Colon (tissue), 2 donors: ENCODE results near the gene CARD8.
"Not testable (repeated sequence)": the region's sequence is repeated elsewhere in the genome, so short reads cannot be mapped to it uniquely, and the experiment has no call there.

ENCODE experiments used
- FAIRE-seq: peaks from 2 replicates; lab custom pipeline; 2012; peaks lifted over from hg19 to GRCh38; lab: Jason Lieb, UNC
- donor health status: control.
- donor health status: control.

The CARD8 gene, protein sequence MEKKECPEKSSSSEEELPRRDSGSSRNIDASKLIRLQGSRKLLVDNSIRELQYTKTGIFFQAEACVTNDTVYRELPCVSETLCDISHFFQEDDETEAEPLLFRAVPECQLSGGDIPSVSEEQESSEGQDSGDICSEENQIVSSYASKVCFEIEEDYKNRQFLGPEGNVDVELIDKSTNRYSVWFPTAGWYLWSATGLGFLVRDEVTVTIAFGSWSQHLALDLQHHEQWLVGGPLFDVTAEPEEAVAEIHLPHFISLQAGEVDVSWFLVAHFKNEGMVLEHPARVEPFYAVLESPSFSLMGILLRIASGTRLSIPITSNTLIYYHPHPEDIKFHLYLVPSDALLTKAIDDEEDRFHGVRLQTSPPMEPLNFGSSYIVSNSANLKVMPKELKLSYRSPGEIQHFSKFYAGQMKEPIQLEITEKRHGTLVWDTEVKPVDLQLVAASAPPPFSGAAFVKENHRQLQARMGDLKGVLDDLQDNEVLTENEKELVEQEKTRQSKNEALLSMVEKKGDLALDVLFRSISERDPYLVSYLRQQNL

DNA sequence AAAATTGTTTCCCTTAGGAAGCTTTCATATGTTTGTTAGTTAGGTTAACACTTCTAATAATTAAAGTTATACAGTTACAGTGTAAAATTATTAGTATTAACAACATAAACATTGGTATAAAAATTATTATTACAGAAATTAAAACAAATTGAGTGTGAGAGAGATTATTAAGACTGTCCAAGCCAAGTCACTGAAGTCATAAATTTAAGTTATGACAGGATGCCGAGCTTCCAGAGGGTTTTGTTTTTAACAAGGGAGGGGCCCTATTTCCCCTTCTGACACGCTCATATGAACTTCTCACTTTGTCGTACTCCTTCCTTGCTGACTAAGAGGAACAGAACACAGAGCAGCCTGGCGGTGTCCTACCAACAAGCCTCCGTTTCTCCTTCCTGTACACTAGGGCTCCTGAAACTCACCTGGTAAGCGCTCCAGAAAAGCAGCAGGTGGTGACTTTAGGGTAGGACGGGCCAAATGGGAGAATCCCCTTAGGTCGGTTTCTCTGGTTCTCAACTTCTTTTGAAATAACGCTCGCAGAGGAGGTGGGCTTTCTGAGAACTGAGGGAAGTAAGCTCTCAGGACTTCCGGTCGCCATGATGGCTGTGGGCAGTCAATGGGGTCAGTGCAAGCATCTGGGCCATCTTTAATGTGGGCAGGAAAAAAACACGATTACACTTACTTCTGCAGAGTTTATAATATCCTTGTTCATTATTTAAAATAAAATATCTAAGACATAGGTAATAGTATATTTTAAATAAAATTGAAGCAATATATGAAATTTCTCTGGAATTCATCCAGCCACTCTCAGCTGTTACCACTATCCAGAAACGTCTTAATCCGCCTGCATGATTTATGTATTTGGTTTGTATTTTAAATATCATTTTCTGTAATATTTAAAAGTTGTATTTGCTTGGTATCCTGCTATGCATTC is at the start of gene CARD8:
TSS of gene CARD8 (minus strand) at position 537 of the 928 bp plus-strand sequence. CDS start 14,892 bp downstream, outside the sequence.
- FAIRE-seq: no peak

DNA sequence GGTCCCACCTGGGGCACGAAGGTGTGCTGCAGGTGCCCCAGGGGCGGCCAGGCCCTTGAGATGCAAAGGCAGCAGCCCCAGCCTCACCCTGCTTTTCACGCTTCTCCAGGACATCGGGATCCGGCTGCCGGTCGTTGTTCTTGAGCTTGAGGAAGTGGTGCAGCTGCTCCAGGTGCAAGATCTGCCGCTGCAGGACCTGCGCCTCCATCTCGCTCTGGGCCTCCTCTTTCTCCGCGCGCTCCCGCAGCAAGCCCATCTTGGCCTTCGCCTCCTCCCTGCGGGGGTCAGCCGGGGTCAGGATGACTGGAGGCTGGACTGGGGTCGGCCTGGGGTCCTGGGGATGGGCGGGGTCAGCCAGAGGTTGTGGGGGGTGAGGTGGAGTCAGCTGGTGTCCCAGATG is 48.2 kb upstream of the CARD8 start:
- no peak for FAIRE-seq

DNA sequence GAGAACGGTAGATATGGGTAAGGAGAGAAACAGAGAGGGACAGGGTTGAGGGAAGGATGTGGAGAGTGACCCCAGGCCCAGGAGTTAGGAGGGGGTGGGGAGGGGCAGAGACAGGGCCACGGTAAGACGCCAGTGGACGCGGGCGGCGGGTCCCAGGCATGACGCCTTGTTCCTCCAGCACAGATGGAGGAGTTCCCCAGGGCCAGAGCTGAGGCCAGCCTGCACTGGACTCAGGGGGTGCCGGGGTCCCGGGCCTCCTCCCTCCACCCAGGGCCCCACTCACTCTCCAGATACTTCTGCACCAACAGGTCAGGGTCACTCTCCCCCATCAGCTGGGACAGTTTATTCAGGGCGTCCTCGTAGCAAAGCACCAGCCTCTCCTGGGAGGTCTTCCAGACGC is 47.7 kb upstream of the CARD8 start:
- no peak for FAIRE-seq

DNA sequence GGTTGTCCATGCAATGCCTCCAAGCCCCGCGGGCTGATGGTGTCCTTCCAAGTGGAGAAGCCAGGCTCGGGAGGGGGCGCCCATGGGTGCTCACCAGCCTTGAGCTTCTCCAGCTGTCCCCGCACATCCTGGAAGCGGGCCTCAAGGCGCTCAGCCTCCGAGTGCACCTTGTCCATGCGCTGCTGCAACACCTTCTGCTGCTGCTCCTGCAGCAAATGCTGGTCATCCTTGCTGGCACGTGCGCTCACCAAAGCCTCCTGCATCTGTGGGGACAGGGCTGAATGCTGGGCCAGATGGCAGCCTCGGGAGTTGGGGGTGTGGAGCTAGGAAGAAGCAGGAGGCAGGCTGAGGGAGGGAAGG is 46.9 kb upstream of the CARD8 start:
- FAIRE-seq: no peak

DNA sequence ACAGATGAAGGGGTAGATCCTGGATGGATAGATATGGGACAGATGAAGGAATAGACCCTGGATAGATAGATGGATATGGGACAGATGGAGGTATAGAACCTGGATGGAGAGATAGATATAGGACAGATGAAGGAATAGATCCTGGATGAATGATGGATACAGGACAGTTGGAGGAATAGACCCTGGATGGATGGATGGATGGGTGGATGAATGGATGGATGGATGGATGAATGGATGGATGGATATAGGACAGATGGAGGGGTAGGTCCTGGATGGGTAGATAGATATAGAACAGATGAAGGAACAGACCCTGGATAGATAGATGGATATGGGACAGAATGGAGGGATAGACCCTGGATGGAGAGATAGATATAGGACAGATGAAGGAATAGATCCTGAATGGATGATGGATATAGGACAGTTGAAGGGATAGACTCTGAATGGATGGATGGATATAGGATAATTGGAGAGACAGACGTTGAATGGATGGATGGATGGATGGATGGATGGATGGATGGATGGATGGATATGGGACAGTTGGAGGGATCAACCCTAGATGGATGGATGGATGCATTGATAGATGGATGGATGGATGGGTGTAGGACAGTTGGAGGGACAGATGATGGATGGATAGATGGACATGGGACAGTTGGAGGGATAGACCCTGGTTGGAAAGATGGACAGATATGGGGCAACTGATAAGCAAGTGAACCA is 46.3 kb upstream of the CARD8 start:
- no peak for FAIRE-seq

DNA sequence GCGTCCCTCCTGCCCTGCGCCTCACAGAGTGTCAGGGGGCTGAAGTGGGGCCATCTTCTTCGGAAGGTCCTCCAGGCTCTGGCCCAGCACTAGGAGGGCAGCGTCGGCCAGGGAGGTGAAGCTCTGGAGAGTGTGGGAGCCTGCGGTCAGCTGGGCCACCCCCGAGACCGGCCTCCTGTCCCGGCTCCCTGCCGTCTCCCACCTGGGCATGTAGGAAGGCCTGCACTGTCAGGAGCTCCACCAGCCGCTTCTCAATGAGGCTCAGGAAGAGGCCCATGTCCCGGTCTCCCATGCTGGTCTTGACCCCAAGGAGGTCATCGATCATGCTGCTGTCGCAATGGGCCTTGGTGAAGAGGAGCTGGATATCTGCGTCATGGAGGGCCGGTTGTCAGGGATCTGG is 42.3 kb upstream of the CARD8 start:
- no peak for FAIRE-seq

DNA sequence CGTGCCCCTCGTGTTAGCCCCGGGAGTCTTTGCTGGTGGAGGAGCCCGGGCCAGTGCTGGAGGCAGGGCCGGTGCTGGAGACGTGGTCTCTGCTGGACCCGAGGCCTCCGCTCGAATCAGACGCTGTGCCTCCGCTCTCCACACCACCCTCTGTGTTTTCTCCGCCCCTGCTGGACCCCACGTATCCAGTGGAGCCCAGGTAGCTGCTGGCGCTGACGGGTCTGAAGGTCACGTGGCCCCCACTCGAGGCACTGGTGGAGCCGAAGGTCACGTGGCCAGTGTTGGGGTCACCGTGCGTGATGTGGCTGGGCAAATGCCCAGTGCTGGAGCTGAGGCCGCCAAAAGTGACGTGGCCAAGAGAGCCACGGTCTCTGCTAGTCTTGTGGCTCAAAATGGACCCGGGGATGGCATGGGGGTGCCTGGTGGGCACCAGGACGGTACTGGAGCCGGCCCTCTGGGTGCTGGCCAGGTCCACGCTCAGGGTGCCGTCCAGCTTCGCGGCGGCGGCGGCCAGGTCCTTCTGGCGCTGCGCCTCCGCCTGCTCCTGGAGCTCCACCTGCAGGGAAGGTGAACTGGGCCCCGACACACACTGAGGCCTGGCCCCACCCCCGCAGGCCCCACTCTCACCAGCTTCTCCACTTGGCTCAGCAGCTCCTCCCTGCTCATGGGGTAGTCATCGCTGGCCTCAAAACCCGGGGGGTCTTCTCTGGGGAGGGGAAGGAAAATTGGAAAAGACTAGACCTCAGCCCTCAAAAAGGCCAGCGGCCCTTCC is 41.4 kb upstream of the CARD8 start:
- no peak for FAIRE-seq

DNA sequence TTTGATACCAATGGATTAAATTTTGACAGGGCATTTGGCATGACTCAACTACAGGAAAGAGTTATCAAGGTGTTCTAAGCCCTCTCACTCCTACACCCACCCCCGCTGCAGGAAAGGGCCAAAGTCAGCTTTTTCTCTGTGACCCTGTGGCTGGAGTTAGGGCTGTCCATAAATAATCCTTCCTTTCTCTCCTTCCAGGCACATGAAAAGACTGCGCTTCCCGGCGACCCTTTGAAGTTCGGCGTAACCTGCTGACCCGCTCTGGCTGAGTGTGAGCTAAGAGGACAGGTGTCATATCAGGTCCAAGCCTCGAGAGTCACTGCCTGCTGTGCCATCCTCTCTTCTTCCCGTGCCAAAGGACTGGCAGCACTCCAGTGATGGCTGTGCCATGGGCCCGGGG is 39.7 kb upstream of the CARD8 start:
- FAIRE-seq: no peak

DNA sequence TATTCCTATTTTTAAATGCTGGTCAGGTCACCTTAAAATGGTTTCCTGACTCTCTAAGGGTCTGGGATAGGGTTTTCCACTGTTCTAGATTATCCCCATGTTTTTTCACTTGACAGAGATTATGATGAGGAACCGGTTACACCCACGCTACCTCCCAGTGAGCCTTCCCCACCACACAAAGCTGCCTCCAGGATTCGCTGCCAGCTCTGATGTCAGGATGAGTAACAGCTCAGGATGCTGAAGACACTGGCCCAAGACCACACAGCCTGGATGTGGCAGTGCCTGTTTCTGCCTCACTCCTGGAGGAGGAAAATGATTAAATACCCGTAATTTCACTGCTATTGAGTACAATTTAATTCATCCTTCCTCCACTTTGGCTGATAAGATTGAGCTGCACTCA is 37.1 kb upstream of the CARD8 start:
- FAIRE-seq: no peak

DNA sequence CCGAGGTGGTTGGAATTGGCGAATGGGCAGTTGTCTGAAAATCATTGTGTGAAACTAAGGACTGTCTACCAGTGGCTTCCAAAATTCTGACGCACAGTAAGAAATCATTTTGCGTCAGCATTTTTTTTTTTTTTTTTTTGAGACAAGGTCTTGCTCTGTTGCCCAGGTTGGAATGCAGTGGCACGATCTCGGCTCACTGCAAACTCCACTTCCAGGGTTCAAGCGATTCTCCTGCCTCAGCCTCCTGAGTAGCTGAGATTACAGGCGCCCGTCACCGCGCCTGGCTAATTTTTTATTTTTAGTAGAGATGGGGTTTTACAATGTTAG is 35.7 kb upstream of the CARD8 start:
- FAIRE-seq: not testable (repeated sequence)

DNA sequence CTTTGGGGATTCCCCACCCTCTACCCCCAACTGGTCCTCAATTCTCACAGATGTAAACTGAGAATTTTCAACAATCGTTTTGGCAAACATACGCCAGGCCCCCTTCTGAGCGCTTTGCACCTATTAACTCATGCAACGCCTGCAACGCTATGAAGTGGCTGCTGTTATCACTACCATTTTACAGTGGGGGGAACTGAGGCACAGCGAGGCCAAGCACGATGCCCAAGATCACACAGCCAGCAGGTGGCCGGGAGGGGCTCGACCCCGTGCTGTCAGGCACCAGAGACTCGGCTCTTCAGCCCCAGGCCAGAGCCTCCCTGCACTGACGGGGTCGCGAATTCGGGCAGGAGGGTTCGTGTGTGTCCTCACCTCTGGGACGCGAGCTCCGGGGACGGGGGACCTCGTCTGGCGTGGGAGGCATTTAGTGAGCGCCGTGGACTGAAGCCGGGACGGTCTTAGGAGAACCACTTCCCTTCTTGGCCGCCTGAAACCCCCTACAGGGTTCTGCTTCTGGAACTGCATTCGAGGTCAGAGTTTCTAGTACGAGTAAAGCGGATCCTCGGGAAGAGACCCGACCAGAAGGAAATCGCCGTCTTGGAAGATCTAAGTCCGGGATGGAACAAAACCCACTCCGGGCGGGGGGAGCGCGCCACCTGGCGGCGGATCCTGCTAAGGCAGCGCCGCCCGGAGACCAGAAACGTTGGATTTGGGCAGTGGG is 35.2 kb upstream of the CARD8 start:
- FAIRE-seq: no peak

DNA sequence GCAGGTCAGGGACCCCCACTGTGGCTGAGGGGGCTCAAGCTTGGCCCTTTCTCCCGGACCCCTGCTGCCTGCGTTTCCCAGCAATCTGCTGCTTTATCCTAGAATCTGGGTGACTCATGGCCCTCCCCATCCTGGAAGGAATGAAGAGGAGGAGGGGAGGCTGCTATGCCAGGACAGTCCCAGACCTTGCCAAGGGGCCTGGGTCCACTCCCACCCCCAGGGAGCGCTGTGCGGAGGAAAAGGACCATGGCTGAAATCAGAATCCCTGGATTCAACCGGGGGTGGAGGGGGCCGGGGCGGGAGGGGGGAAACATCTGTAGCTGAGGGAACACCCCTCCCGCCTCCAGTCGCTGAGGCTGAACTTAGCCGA is 34.7 kb upstream of the CARD8 start:
- FAIRE-seq: no peak

DNA sequence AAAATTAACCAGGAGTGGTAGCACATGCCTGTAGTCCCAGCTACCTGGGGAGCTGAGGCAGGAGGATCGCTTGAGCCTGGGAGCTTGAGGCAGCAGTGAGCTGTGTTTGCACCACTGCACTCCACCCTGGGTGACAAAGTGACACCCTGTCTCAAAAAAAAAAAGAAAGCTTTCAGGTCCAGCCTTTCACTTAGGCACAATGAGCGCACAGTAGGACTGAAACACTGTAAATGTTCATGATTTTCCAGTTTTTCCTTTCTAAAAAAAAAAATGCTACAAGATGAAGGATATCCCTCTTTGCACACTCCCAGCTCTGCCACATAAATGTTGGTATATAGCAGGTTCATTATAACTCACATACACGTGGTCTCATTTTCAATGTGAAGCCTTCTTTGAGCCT is 32.0 kb upstream of the CARD8 start:
- no peak for FAIRE-seq

DNA sequence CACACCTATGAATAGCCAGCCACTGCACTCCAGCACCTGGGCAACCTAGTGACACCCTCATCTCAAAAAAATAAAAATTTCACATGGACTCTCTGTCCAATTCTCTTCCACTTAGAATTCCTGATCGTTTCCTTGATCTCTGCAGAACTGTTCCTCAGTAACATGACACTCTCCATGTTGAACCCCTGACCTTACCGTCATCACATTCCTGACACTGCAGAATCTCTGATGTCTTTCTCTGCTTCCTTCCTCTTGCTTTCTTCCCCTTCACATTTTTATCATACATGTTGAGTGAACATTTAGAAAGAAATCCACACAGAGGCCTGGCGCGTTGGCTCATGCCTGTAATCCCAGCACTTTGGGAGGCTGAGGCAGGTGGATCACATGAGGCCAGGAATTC is 29.2 kb upstream of the CARD8 start:
- FAIRE-seq: no peak

DNA sequence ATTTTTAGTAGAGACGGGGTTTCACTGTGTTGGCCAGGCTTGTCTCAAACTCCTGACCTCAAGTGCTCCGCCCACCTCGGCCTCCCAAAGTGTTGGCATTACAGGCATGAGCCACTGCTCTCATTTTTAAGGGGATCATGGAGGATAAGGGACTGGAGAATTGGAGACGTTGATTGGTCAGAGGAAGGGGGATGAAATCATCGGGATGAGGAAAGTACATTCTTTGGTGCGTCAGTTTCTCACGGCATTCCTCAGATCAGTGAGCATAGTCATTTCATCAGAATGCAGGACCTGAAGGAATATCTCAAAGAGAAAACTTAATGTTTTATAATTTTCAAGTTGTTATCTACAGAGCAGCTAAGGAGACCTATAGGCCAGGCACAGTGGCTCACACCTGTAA is 28.2 kb upstream of the CARD8 start:
- no peak for FAIRE-seq

DNA sequence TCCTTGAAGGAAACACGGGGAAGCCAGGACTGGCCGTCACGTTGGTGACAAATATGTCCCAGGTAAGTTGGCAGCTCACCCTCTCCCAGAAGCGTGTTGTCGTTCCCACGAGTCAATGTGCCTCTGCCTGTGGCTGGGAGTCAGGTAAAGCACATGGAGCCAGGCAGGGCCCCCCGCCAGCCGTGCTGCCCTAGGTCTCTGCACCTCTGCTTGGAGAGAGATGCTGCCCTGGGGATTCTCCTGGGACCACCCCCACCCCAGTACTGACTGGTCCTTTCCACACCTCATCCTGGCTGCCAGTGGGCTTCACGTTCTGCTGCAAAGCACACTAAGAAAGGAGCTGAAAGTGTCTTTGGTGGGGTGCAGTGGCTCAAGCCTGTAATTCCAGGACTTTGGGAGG is 24.0 kb upstream of the CARD8 start:
- no peak for FAIRE-seq

DNA sequence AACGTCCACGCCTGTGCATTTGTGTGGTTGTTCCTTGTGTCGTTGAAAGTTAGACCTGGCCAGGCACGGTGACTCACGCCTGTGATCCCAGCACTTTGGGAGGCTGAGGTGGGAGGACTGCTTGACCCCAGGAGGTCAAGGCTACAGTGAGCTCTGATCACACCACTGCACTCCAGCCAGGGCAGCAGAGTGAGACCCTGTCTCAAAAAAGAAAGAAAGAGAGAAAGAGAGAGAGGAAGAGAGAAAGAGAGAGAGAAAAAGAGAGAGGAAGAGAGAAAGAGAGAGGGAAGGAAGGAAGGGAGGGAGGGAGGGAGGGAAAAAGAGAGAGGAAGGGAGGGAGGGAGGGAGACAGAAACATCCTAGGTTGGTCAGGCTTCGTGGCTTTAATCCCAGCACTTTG is 19.2 kb upstream of the CARD8 start:
- no peak for FAIRE-seq

DNA sequence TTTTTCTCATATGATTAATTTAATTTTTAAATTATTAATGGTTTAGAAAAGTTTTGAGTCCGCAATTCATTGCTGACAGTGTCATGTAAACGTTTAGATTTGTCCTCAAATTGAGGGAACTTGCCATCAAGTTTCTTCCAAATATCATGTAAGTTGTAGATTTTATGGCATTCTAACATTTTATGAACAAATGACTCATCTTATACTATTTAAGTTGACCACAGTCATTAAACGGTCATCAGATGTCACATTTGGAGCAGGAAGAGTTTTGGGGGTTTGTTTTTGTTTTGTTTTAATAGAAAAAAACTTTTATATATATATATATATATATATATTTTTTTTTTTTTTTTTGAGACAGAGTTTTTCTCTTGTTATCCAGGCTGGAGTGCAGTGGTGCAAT is 18.5 kb upstream of the CARD8 start:
- no peak for FAIRE-seq

DNA sequence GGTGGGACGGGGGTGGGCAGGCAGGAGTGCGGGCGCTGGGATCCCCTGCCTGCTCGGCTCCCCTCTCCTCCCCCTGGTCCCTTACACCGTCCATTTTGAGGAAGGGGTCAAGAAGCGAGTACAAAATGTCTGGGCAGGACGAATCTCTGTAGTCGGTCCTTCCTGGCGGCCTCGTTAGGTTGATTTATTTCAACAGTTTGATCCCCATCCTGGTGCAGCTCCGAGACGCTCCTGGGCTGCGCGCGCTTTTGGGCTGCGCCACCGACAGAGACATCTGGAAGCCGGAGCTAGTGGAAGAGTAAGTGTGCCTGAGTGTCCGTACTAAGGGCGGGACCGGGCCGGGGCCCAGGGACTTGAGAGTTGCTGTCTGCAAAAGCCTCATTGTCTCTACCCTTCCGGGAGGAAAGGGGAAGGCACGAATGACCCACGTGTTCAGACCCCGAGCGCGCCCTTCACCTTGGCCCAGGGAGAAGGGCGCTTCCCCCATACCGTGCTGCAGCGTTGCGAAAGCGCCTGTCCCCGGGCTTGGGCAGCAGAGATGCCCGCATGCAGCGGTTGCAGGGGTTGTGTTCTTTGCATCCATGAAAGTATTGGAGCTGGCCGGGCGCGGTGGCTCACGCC is 15.9 kb upstream of the CARD8 start:
- FAIRE-seq: no peak

DNA sequence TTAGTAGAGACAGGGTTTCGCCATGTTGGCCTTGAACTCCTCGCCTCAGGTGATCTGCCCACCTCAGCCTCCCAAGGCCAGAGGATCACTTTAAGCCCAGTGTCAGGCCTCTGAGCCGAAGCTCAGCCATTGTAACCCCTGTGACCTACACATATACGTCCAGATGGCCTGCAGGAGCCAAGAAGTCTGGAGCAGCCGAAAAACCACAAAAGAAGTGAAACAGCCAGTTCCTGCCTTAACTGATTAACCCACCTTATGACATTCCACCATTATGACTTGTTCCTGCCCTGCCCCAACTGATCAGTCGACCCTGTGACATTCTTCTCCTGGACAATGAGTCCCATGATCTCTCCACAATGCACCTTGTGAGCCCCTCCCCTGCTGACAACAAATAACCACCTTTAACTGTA is 13.9 kb upstream of the CARD8 start:
- FAIRE-seq: not testable (repeated sequence)

DNA sequence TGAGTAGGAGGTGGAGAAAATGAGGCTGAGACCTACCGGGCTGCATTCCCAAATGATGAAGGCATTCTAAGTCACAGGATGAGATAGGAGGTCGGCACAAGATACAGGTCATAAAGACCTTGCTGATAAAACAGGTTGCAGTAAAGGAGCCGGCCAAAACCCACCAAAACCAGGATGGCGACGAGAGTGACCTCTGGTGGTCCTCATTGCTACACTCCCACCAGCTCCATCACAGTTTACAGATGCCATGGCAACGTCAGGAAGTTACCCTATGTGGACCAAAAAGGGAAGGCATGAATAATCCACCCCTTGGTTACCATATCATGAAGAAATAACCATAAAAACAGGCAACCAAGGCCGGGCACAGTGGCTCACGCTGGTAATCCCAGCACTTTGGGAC is 9.6 kb upstream of the CARD8 start:
- FAIRE-seq: not testable (repeated sequence)
